ENCODE data around the gene CSK. TPM values are rescaled to one million over a fixed set of nuclear protein-coding genes. Genes with fewer than 3 reads are reported as not detected.

Gene CSK
- total and polyA plus RNA-seq, 12 donors: 19.7 to 48.6 (median 24.8) TPM

DNA sequence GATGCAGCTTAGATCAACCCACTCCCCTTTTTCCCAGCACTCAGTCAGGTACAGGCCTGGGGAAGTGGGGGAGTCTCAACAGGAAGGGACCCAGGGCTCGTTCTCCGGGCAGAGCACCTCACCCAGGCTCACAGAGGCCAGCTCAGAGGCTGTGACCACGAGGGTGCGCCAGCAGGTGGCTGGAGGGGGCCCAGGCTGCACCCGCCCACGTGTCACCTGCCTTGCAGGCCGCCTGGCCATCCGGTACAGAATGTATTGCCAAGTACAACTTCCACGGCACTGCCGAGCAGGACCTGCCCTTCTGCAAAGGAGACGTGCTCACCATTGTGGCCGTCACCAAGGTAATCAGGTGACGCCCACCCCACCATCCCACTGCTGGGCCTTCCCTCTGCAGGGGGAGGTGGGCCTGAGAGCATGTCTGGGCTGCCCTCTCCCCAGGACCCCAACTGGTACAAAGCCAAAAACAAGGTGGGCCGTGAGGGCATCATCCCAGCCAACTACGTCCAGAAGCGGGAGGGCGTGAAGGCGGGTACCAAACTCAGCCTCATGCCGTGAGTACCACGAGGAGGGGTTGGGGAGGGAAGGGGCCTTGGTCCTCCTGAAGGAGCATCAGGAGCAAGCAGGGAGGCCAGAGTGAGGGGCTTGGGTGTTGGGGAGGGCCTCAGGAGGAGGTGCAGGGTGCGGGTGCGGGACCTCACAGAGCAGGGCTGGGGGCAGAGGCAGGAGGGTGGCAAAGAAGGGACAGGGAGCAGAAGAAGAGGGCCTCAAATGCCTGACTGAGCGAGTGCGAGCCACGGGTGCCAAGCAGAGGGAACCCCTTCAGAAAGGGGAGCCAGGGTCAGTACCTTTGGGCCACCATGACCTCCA is 16.7 kb downstream of the CSK start:
- Histone ChIP-seq H3K4me3 (no peak overlapping the region), H3K9me3 (no peaks in the 10 kb centered on the region), H3K27ac (peak overlapping the region in 8 of 10 donors; percentile 13 to 75 (median 31)), H3K4me1 (peaks cover 4 to 65% (median 29%) of the 10 kb centered on the region in 9 donors), H3K27me3 (no peaks in the 10 kb centered on the region), H3K36me3 (peaks cover 3 to 78% (median 29%) of the 10 kb centered on the region in 9 donors)
- TF ChIP-seq, protein P1, sequence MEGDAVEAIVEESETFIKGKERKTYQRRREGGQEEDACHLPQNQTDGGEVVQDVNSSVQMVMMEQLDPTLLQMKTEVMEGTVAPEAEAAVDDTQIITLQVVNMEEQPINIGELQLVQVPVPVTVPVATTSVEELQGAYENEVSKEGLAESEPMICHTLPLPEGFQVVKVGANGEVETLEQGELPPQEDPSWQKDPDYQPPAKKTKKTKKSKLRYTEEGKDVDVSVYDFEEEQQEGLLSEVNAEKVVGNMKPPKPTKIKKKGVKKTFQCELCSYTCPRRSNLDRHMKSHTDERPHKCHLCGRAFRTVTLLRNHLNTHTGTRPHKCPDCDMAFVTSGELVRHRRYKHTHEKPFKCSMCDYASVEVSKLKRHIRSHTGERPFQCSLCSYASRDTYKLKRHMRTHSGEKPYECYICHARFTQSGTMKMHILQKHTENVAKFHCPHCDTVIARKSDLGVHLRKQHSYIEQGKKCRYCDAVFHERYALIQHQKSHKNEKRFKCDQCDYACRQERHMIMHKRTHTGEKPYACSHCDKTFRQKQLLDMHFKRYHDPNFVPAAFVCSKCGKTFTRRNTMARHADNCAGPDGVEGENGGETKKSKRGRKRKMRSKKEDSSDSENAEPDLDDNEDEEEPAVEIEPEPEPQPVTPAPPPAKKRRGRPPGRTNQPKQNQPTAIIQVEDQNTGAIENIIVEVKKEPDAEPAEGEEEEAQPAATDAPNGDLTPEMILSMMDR (IDR thresholded peaks at IDR 0.05): peak in 6 of 9 donors; percentile 6 to 41 (median 27)
- WGBS, 2 donors: 71 to 82% methylated on average over 25 of the region's 25 CpGs
- ATAC-seq: peak; percentile 39 to 80 (median 60)
- intact Hi-C loops (cut with DNase I): no loop called here
- DNase-seq: peak in 1 of 2 donors; percentile 57

DNA sequence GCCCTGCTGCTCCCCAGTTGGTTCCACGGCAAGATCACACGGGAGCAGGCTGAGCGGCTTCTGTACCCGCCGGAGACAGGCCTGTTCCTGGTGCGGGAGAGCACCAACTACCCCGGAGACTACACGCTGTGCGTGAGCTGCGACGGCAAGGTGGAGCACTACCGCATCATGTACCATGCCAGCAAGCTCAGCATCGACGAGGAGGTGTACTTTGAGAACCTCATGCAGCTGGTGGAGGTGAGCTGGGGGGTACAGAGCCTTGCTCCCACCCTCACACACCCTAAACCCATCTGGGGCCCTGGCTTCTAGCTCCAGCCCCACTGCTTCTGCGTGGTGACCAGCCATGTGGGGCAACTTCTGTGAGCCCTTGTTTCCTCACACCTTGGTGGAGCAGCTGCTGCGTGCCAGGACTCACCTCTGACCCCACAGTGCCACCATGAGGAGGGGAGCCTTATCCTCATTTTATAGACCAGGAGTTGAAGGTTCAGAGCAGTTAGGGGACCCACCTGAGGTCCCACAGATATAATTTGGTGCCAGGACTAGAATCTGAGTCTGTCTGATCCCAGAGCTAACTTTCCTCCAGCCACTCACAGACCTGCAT is 17.5 kb downstream of the CSK start:
- Histone ChIP-seq H3K27me3 (no peaks in the 10 kb centered on the region), H3K27ac (peak overlapping the region in 6 of 10 donors; percentile 10 to 75 (median 56)), H3K4me3 (no peak overlapping the region), H3K4me1 (peaks cover 4 to 61% (median 29%) of the 10 kb centered on the region in 9 donors), H3K36me3 (peaks cover 3 to 85% (median 35%) of the 10 kb centered on the region in 9 donors), H3K9me3 (no peaks in the 10 kb centered on the region)
- DNase-seq (no peak), ATAC-seq (no peak)
- 89 to 91% methylated on average over 16 of the region's 16 CpGs for WGBS, 2 donors
- TF ChIP-seq, protein P1 (IDR thresholded peaks at IDR 0.05): no peak
- intact Hi-C loops (cut with DNase I): no loop called here

DNA sequence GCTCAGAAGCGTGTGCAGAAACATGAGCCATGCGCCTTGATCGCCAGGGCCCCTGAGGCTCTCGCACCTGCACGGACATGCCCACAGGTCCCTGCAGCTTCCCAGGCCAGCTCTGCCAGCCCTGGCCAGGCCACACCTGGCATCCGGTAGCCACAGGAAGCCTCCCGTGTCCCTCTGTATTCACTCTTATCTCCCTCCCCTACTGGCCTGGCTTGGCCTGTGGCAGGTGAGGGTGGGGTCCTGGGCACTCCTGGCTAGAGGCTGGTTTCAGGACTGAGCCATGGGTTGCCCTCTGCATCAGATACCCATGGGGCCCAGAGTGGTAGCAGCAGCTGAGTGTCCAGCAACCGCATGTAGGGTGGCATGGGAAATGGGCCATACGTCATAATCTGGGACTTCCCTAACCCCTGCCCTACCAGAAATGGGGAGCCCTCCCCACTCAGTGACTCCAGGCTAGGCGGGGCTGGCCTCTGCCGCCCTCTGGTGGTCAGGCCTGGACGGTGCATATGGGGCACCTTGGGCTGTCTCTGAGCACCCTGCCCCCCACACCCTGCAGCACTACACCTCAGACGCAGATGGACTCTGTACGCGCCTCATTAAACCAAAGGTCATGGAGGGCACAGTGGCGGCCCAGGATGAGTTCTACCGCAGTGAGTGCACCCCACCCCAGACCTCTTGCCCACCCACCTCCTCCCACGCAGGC is 18.1 kb downstream of the CSK start:
- peaks cover 3 to 89% (median 35%) of the 10 kb centered on the region in 9 donors for H3K36me3 ChIP-seq
- WGBS, 2 donors: 49% methylated on average over 18 of the region's 18 CpGs
- H3K9me3 ChIP-seq: no peaks in the 10 kb centered on the region
- TF ChIP-seq, protein P1 (IDR thresholded peaks at IDR 0.05): peak in 8 of 9 donors; percentile 92 to 99 (median 98)
- H3K4me1 ChIP-seq: peaks cover 4 to 55% (median 23%) of the 10 kb centered on the region in 9 donors
- intact Hi-C loops (cut with DNase I): loop anchor here in 4 of 10 donors (2.0 to 5.0 kb wide), 3 partner anchors 19 to 33 kb away; no protein-coding TSS in a partner anchor
- DNase-seq: peak; percentile 72 to 76
- no peak overlapping the region for H3K4me3 ChIP-seq
- H3K27ac ChIP-seq: peak overlapping the region in 7 of 10 donors; percentile 10 to 75 (median 51)
- H3K27me3 ChIP-seq: no peaks in the 10 kb centered on the region
- peak; percentile 82 to 93 (median 88) for ATAC-seq
